OCI-LY1 (cell line): ENCODE measurements around the gene LRRC59.
"Not testable (repeated sequence)": the region's sequence is repeated elsewhere in the genome, so short reads cannot be mapped to it uniquely, and the experiment has no call there.

Experiments
- H2AFZ ChIP-seq: fragments of 200-600 bp; sonication (generic), shearing (Covaris generic); 2 replicates; pipeline ENCODE4 v1.6.0; 2014; ENCODE audit warnings: antibody characterized with exemption, mild to moderate bottlenecking, low read length
- H3F3A ChIP-seq: fragments of 200-600 bp; sonication (generic), shearing (Covaris generic); 2 replicates; pipeline ENCODE4 v1.6.0; 2014; ENCODE audit warnings: mild to moderate bottlenecking, antibody characterized with exemption, low read length, moderate library complexity; ENCODE audit not compliant: insufficient read depth
- H3K27ac ChIP-seq: fragments of 200-600 bp; sonication (generic); 2 replicates; pipeline ENCODE4 v1.5.1; 2014; ENCODE audit warnings: low read length, mixed run types, mild to moderate bottlenecking, low read depth; ENCODE audit not compliant: poor library complexity, severe bottlenecking
- H3K27me3 ChIP-seq: fragments of 200-600 bp; sonication (generic); 2 replicates; pipeline ENCODE4 v1.6.0; 2014; ENCODE audit warnings: antibody characterized with exemption, mild to moderate bottlenecking, low read length, moderate library complexity; ENCODE audit not compliant: insufficient read depth
- H3K36me3 ChIP-seq: fragments of 200-600 bp; sonication (generic); 2 replicates; pipeline ENCODE4 v1.6.1; 2014; ENCODE audit warnings: mild to moderate bottlenecking, antibody characterized with exemption, low read length, moderate library complexity, mixed read lengths; ENCODE audit not compliant: insufficient read depth
- H3K4me1 ChIP-seq: fragments of 200-600 bp; sonication (generic); 2 replicates; pipeline ENCODE4 v1.5.1; 2014; ENCODE audit warnings: mild to moderate bottlenecking, low read length, moderate library complexity; ENCODE audit not compliant: insufficient read depth, severe bottlenecking
- H3K4me2 ChIP-seq: fragments of 200-600 bp; sonication (generic), shearing (Covaris generic); 2 replicates; pipeline ENCODE4 v1.6.1; 2014; ENCODE audit warnings: low read length
- H3K4me3 ChIP-seq: fragments of 200-600 bp; sonication (generic); 2 replicates; pipeline ENCODE4 v1.5.1; 2014; ENCODE audit warnings: low read length, low read depth, mild to moderate bottlenecking, mixed read lengths; ENCODE audit not compliant: poor library complexity, severe bottlenecking
- H3K79me2 ChIP-seq: fragments of 200-600 bp; shearing (Covaris generic); 2 replicates; pipeline ENCODE4 v1.6.1; 2016; ENCODE audit warnings: mixed run types, low read length, mixed read lengths; ENCODE audit not compliant: insufficient read depth
- H3K9ac ChIP-seq: fragments of 200-600 bp; sonication (generic), shearing (Covaris generic); 2 replicates; pipeline ENCODE4 v1.6.1; 2014; ENCODE audit warnings: mild to moderate bottlenecking, low read length, mixed read lengths
- H3K9me2 ChIP-seq: fragments of 200-600 bp; sonication (generic), shearing (Covaris generic); 2 replicates; pipeline ENCODE4 v1.6.1; 2014; ENCODE audit warnings: low read depth, mild to moderate bottlenecking, low read length, mixed read lengths
- H3K9me3 ChIP-seq: fragments of 200-600 bp; shearing (Covaris generic); 2 replicates; pipeline ENCODE4 v1.6.1; 2014; ENCODE audit warnings: low read length, mixed read lengths
- H4K20me1 ChIP-seq: fragments of 200-600 bp; sonication (generic), shearing (Covaris generic); 2 replicates; pipeline ENCODE4 v1.6.0; 2016; ENCODE audit warnings: mild to moderate bottlenecking, low read length; ENCODE audit not compliant: insufficient read depth
- CTCF ChIP-seq: fragments of 200-600 bp; sonication (generic), shearing (Covaris generic); IDR thresholded peaks from 2 replicates; pipeline ENCODE4 v1.5.1; 2017; ENCODE audit warnings: mild to moderate bottlenecking, antibody characterized with exemption, low read length, moderate library complexity, mixed read lengths
- EZH2 ChIP-seq: fragments of 200-600 bp; sonication (generic), shearing (Covaris generic); IDR thresholded peaks from 2 replicates; pipeline ENCODE4 v1.8.0; 2017; ENCODE audit warnings: borderline replicate concordance, mixed run types, mild to moderate bottlenecking, antibody characterized with exemption, low read length, moderate library complexity, mixed read lengths

LRRC59 gene

GRCh38 chr17:50406578-50406977, 9.3 kb upstream of the LRRC59 start:
- no peak overlapping the region for H3K27ac ChIP-seq
- H3F3A ChIP-seq: no peaks in the 10 kb centered on the region
- no peak overlapping the region for H3K4me3 ChIP-seq
- no peak overlapping the region for H2AFZ ChIP-seq
- H4K20me1 ChIP-seq: no peaks in the 10 kb centered on the region
- no peaks in the 10 kb centered on the region for H3K36me3 ChIP-seq
- no peaks in the 10 kb centered on the region for H3K79me2 ChIP-seq
- H3K9ac ChIP-seq: no peak overlapping the region
- H3K9me2 ChIP-seq: no peaks in the 10 kb centered on the region
- no peaks in the 10 kb centered on the region for H3K27me3 ChIP-seq
- no peak overlapping the region for H3K4me2 ChIP-seq
- H3K4me1 ChIP-seq: no peaks in the 10 kb centered on the region
- TF ChIP-seq CTCF (no peak), EZH2 (no peak)
- H3K9me3 ChIP-seq: no peaks in the 10 kb centered on the region

GRCh38 chr17:50405351-50405750, 8.0 kb upstream of the LRRC59 start:
- H2AFZ ChIP-seq, H3K79me2 ChIP-seq, H3K9ac ChIP-seq, H3K4me1 ChIP-seq, H4K20me1 ChIP-seq, H3K4me2 ChIP-seq, H3K4me3 ChIP-seq, H3K36me3 ChIP-seq, H3K27me3 ChIP-seq, H3K9me3 ChIP-seq, H3F3A ChIP-seq, H3K27ac ChIP-seq, H3K9me2 ChIP-seq: not testable (repeated sequence)

- H3F3A ChIP-seq, H2AFZ ChIP-seq, H3K9ac ChIP-seq, H3K4me3 ChIP-seq, H3K9me2 ChIP-seq, H3K27me3 ChIP-seq, H3K4me2 ChIP-seq, H3K9me3 ChIP-seq, H3K36me3 ChIP-seq, H3K27ac ChIP-seq, H4K20me1 ChIP-seq: not testable (repeated sequence)
- H3K79me2 ChIP-seq: peaks cover 19% of the 10 kb centered on the region
- H3K4me1 ChIP-seq: peaks cover 24% of the 10 kb centered on the region
Observed at GRCh38 chr17:50399591-50399990, 2.3 kb upstream of the LRRC59 start.

GRCh38 chr17:50398672-50399071, 1.3 kb upstream of the LRRC59 start:
- not testable (repeated sequence) for H4K20me1 ChIP-seq, H3K9me2 ChIP-seq, H3K9me3 ChIP-seq, H3K4me2 ChIP-seq, H2AFZ ChIP-seq, H3F3A ChIP-seq, H3K27me3 ChIP-seq, H3K9ac ChIP-seq, H3K4me3 ChIP-seq, H3K27ac ChIP-seq
- peaks cover 24% of the 10 kb centered on the region for H3K4me1 ChIP-seq
- H3K79me2 ChIP-seq: peaks cover 19% of the 10 kb centered on the region
- H3K36me3 ChIP-seq: peaks cover 14% of the 10 kb centered on the region

- Histone ChIP-seq H2AFZ (peak overlapping the region; percentile 86), H3K4me1 (peaks cover 24% of the 10 kb centered on the region), H3K4me3 (peak overlapping the region; percentile 79), H3K9ac (peak overlapping the region; percentile 32; the same call in 1 of the 2 replicates), H3K4me2 (peak overlapping the region; percentile 59), H3K36me3 (peaks cover 22% of the 10 kb centered on the region), H3K79me2 (peaks cover 19% of the 10 kb centered on the region), H3K27ac (no peak overlapping the region), H4K20me1 (no peaks in the 10 kb centered on the region), H3K27me3 (no peaks in the 10 kb centered on the region; the same call in 1 of the 2 replicates), H3F3A (no peaks in the 10 kb centered on the region), H3K9me3 (no peaks in the 10 kb centered on the region), H3K9me2 (no peaks in the 10 kb centered on the region)
- no peak for TF ChIP-seq EZH2
- TF ChIP-seq CTCF: no peak
Observed at GRCh38 chr17:50397919-50398285, 579 bp upstream of the LRRC59 start.
